Measurements from ENCODE around the gene MYOZ3.

MYOZ3 gene, protein sequence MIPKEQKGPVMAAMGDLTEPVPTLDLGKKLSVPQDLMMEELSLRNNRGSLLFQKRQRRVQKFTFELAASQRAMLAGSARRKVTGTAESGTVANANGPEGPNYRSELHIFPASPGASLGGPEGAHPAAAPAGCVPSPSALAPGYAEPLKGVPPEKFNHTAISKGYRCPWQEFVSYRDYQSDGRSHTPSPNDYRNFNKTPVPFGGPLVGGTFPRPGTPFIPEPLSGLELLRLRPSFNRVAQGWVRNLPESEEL

DNA sequence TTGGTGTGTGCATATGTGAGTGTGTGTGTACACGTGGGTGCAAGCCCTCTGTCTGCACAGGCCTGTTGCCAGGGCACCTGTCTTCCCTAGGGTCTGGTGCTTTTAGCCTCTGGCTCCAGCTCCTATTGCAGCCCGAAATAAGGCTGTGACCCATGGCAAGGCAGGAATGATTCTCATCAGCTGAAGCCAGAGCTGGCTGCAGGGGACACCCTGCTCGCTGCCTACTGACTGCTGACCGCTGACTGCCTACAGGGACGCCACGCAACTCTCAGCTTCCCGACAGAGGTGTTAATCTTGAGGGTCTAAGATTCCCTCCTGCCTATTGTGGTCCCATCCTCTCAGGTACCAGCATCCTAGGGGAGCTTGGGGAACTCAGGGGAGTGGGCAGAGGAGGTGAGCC is at the start of gene MYOZ3:
MYOZ3 (plus strand) TSS at position 166 of the 400 bp plus-strand sequence. CDS start 1,691 bp downstream, outside the sequence.
- H3K27ac ChIP-seq, result no peak within 1 kb of the TSS

DNA sequence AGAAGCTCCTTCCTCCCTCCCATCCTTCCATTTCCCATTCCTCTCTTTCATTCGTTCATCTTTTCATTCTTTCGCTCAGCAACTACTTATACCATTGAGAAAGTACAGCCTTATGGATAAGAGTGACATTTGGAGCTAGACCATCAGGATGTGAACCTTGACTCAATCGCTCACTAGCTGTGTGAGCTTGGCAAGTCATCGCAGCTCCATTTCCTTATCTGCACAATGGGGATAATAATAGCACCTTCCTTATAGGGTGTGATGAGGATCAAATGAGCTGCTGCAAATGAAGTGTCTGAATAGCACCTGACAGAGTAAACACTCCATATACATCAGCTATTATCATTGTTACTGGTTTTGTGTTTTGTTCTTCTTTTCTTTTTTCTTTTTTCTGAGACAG is 48.6 kb upstream of the MYOZ3 start:
- H3K27ac ChIP-seq, result no peak overlapping the region
- DNase-seq (ENCODE audit: low read depth, low spot score), result no peak

More for the DNA sequence above, at the start of gene MYOZ3:
- no peak for DNase-seq (ENCODE audit: low read depth, low spot score)

DNA sequence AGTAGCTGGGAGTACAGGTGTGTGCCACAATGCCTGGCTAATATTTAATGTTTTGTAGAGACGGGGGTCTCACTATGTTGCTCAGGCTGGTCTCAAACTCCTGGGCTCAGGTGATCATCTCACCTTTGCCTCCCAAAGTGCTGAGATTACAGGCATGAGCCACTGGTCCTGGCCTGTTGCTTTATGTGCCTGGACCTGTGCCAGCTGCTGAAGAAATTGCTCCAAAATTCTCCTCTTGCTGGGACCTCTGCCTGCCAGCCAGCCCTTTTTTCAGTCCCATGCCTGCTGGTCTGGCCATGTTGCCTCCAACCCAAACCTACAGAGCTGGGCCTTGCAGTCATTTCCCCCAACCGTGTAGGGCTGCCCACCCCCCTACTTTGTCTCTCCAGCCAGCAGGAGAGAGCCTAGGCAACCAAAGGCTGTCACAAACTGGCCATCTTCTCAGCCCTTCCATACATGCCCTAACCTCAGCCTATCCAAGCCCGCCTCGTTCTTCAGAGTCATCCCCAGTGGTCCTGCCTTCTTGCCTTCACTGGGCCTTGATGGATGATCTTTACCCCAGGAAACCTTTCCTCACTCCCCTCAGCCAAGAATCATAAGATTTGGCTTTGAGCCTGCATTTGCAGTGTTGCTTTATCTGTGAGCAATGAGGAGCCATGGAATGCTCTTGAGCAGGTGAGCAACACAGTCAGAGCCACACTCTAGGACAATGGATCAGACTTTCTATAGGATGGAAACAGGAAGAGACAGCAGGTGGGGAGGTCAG is 48.0 kb upstream of the MYOZ3 start:
- no peak overlapping the region for H3K27ac ChIP-seq

GRCh38 chr5:150613991-150614660 is 46.9 kb upstream of the MYOZ3 start:
- no peak for DNase-seq (ENCODE audit: low read depth, low spot score)
- no peak overlapping the region for H3K27ac ChIP-seq

More for the DNA sequence above, 48.0 kb upstream of the MYOZ3 start:
- no peak for DNase-seq (ENCODE audit: low read depth, low spot score)

GRCh38 chr5:150614661-150615060 is 46.4 kb upstream of the MYOZ3 start:
- DNase-seq (ENCODE audit: low read depth, low spot score), result no peak
- no peak overlapping the region for H3K27ac ChIP-seq

DNA sequence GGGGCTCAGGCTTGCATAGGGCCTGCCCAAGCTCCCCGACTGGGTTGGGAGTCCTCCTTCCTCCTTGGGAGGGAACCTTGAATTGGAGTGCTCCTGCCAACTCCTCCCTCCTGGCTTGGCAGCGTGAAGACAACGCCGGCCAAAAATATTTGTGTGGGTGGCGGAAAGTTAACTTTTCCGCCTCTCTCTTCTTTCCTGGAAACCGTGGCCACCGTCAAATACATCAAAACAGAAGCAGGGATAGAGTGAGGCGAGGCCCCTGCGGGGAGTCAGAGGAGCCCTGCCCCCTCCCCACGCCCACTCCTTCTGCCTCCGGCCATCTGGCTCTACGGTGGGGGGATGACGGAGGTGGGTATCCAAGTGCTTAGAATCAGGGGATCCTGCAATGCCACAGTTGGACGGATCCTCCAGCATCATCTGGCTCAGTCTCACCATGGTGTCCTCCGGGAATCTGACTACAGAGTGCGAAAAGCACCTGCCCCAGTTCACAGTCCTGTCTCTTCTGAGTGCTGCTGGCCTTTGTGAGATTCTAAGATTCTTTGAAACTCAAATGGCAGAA is 45.8 kb upstream of the MYOZ3 start:
- H3K27ac ChIP-seq, result no peak overlapping the region
- no peak for DNase-seq (ENCODE audit: low read depth, low spot score)

GRCh38 chr5:150616024-150616470 is 45.0 kb upstream of the MYOZ3 start:
- H3K27ac ChIP-seq, result no peak overlapping the region
- DNase-seq (ENCODE audit: low read depth, low spot score), result no peak

DNA sequence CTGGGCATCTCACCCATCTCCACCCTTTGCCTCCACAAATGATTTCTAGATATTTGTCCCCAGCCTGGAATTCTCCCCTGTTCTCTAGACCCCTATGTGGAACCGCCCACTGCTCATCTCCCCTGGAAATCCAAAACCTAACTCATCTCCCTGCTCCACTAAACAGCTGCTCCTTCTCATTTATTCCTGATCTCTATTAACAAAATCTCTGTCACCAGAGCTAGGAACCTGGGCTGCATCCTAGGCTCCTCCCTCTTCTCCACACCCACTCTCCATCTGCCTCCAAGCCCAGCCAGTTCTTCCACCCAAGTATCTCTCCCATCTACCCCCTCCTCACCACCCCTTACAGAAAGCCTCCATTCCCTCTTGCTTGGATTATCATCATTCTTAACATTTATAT is 44.5 kb upstream of the MYOZ3 start:
- no peak for DNase-seq (ENCODE audit: low read depth, low spot score)
- no peak overlapping the region for H3K27ac ChIP-seq

DNA sequence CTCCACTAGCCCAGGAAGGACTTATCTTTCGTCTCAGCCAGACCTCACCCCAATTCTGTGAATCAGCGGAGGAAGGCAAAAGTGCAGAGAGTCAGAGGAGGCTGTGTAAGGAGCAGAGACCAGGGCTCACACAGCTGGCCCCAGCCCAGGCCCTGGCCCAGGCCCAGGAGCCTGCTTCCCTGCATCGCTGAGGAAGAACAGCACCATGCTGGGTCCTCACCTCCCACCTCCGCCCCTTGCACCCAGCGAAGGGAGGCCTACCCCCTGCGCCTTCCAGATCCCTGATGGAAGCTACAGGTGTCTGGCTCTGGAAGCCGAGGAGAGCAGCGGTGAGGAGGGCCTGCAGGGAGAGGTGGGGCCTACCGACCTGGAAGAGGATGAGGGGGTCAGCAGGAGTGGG is 42.9 kb upstream of the MYOZ3 start:
- no peak for DNase-seq (ENCODE audit: low read depth, low spot score)
- H3K27ac ChIP-seq, result no peak overlapping the region

- no peak for DNase-seq (ENCODE audit: low read depth, low spot score)
- H3K27ac ChIP-seq, result no peak overlapping the region
Measured at GRCh38 chr5:150618588-150619281, 42.3 kb upstream of the MYOZ3 start.

- DNase-seq (ENCODE audit: low read depth, low spot score), result no peak
Measured at GRCh38 chr5:150619359-150620230, 41.5 kb upstream of the MYOZ3 start.

DNA sequence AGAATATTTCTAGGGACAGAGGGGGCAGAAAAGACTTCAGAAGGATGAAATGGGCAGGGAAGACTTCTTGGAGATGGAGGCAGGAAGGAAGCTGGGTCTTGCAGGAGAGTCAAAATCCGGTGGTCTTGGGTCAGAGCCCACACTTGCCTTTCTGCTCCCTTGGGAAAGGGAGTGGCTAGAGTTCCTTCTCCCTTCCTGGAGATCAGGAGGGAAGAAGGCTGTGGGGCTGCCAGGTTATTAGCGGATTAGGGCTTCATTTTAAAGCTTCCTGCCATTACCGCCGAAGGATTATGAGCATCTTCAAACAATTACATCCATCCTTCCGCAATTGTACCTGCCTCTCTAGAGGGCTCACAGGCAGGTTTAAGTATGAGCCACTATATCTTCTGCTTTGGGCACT is 39.8 kb upstream of the MYOZ3 start:
- DNase-seq (ENCODE audit: low read depth, low spot score), result no peak
- no peak overlapping the region for H3K27ac ChIP-seq

More at GRCh38 chr5:150619359-150620230, 41.5 kb upstream of the MYOZ3 start:
- H3K27ac ChIP-seq, result no peak overlapping the region

GRCh38 chr5:150622157-150622556 is 38.9 kb upstream of the MYOZ3 start:
- H3K27ac ChIP-seq, result no peak overlapping the region
- DNase-seq (ENCODE audit: low read depth, low spot score), result no peak

DNA sequence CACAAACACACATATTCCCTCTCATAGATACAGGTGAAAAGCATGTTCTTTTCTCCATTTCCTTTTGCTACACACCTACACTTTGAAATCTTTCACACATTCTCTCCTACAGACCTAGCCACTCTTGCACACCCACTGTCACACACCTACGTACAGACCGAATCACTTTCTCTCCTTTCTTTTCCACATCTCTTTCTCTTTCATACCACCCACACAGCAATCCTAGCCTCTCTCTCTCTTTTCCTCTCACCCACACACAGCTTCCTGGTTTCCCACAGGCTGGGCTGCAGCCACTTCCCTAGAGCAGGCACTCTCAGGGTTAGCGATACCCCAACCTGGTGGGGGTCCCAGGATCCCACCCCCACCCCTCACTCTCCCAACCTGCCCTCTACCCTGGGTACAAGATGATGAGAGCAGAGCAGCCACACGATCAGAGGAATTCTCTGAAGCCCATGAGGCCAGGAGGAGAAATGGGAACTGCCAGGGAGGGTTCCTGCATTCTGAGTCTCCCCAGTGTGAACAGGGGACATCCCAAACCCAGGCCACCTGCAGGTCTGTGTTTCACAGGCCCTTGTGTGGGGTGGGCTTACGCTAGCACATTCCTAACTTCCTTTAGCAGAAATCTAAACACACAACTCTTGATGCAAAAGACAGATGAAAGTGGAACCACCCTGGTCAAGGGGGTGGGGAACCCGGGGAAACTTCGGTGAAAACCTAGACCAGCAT is 37.7 kb upstream of the MYOZ3 start:
- no peak overlapping the region for H3K27ac ChIP-seq
- no peak for DNase-seq (ENCODE audit: low read depth, low spot score)

DNA sequence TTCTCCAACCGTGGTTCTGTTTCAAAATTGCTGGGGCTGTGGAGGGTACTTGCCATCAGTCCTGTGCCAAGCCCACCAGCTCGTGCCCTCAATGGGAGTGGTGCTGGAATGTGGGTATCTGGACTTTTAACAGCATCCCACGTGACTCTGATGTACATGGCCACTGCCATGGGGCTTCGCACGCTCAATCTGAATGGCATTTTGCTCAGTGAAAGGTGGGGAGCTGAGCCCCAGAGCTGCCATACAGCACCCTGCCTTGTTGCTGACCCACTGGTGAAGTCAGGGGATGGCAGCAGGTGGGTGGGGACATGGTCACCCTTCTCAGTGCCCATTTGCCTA is 37.2 kb upstream of the MYOZ3 start:
- no peak for DNase-seq (ENCODE audit: low read depth, low spot score)

DNA sequence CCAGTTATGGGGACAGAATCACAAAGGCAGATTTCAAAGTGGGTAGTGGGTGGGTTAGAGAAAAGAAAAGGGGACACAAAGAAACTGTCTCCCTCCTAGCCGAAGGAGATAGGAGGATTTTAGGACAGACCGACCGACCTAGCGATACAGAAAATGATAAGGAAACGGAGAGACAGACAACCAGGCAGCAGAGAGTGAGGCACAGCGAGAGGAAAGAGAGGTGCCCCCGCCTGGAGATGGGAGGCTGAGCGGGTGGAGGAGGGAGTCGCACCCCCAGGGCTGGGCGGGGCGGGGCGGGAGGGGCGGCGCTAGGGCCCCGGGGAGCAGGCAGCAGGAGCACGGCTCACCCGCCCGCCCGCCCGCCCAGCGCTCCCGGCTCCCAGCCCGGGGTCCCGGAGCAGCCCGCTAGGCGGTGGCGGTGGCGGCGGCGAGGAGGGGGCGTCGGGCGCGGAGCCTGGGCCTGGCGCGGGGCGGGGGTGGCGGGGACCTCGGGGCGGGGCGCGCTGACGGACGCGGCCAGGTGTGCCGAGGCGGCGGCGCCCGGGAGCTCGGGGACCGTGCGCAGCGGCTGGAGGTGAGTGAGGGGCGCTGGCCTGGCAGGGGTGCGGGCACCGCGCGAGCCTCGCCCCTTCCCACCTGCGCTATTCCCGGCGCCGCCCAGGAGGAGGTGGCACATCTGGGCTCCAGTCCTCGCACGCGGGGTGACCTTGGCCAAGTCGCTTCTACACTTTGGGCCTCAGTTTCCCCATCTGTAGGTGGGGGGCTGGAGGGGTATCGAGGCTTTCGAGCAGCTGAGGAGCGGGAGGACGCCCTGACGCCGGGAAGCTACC is 36.5 kb upstream of the MYOZ3 start:
- no peak for DNase-seq (ENCODE audit: low read depth, low spot score)
- H3K27ac ChIP-seq, result no peak overlapping the region

More for the DNA sequence above, 37.2 kb upstream of the MYOZ3 start:
- H3K27ac ChIP-seq, result no peak overlapping the region

GRCh38 chr5:150625164-150625535 is 35.9 kb upstream of the MYOZ3 start:
- no peak for DNase-seq (ENCODE audit: low read depth, low spot score)
- H3K27ac ChIP-seq, result no peak overlapping the region
